ENCODE data around the gene PANK1.

GRCh38 chr10:89627830-89628229 lies 17.2 kb downstream of the PANK1 start:
- no peak for TF ChIP-seq CTCF (conservative IDR thresholded peaks at IDR 0.05)
- no peak for TF ChIP-seq EZH2 (IDR thresholded peaks at IDR 0.05; ENCODE audit: low read depth)

Measured in PC-9 (cell line).